Ascending aorta (tissue), 2 donors: ENCODE measurements around the gene PPP6R3. TPM values are rescaled to one million over a fixed set of nuclear protein-coding genes. Genes with fewer than 3 reads are reported as not detected.

Source experiments
- DNase-seq, 2 donors: peaks; one replicate each; pipeline ENCODE4 v3.0.0-alpha.2; 2019; ENCODE audit warnings: low spot score in 2 of 2
- H3K27ac ChIP-seq, 2 donors: fragments of 200-600 bp; sonication (generic); one replicate each; pipeline ENCODE4 v1.5.1; 2016 to 2017; ENCODE audit warnings: mild to moderate bottlenecking in 1 of 2
- H3K27me3 ChIP-seq: fragments of 200-600 bp; sonication (generic); one replicate; pipeline ENCODE4 v1.5.1; 2017
- H3K36me3 ChIP-seq, 2 donors: fragments of 200-600 bp; sonication (generic); one replicate each; pipeline ENCODE4 v1.5.1; 2016
- H3K4me1 ChIP-seq, 2 donors: fragments of 200-600 bp; sonication (generic); one replicate each; pipeline ENCODE4 v1.5.1; 2016 to 2017; ENCODE audit warnings: mild to moderate bottlenecking in 1 of 2
- H3K4me3 ChIP-seq, 2 donors: fragments of 200-600 bp; sonication (generic); one replicate each; pipeline ENCODE4 v1.5.1; 2016 to 2017; ENCODE audit warnings: mild to moderate bottlenecking in 1 of 2
- H3K9me3 ChIP-seq, 2 donors: fragments of 200-600 bp; sonication (generic); one replicate each; pipeline ENCODE4 v1.5.1; 2016
- intact Hi-C: fragments of 100-400 bp; cut with DNase I; formaldehyde crosslinking; loops from one replicate; pipeline ENCODE4 v1.15.1; 2023
- total RNA-seq: library from RNA; depleted of rRNA; stranded (reverse); fragments of >200 nt; gene quantifications from one replicate; pipeline ENCODE4 v1.1.0, GENCODE V29; 2016
- TF ChIP-seq, protein P1 (sequence below), 3 experiments: fragments of 200-600 bp in 2 of 3; fragments of 450-650 bp in 1 of 3; sonication (generic) in 2 of 3; IDR thresholded peaks; one replicate each; pipeline ENCODE4 v1.5.1; 2016 to 2019; ENCODE audit warnings: antibody characterized with exemption in 3 of 3, mild to moderate bottlenecking in 1 of 3, moderate library complexity in 1 of 3

Gene PPP6R3
- total RNA-seq, 1 donor from 2014 or later, result 94.7 TPM

DNA sequence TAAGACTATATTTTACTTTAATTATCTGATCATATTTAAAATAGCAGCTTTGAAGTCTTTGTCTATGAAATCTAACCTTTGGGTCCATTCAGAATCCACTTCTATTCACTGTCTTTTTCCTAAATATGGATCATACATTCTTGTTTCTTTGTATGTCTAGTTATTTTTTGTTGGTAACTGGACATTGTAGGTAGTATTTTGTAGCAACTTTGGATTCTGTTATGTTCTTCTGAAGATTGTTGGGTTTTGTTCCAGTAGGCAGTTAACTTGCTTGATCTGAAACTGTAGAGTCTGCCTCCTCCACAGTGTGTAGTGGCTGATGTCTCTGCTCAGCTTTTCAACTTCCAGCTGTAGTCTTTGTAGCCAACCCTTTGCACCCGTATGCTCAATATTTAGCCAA, 186.3 kb downstream of the PPP6R3 start:
- Histone ChIP-seq H3K4me3 (no peak overlapping the region), H3K27me3 (no peaks in the 10 kb centered on the region)
- intact Hi-C loops, result no loop called here

DNA sequence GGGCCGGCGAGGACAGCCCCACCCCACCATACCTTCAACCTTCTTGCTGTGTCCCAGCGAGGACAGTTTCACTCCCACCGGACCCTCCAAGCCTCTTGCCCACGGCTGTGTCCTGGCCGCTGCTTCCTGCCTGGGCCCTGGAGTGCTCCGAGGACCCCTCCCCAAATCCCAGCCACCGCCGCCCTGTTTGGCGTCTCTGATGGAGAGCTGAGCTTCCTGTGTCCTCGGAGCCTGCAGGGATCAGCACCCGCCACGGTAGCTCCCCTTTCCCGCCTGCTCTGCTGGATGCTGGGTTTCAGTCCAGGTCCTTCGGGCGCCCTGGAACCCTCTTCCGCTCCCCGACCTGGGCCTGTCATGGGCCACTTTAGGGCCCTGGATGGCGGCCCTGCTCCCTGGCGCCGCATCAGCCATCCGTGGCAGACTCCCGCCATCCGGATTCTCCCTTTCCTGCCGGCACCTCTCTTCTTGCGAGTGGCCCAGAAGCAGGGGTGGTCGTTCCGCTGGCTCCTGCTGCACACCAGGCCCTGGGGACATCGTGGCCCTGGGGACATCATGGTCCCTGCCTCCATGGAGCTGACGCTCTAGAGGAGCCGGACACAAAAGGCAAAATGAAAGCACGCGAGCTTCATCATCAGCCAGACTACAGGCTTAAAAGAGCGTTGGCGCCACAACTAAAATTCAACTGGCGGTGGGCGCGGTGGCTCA, 189.5 kb downstream of the PPP6R3 start:
- intact Hi-C loops, result no loop called here
- DNase-seq, result no peak
- Histone ChIP-seq H3K9me3 (peaks cover 0 to 16% of the 10 kb centered on the region in 2 donors), H3K27ac (no peak overlapping the region), H3K27me3 (no peaks in the 10 kb centered on the region), H3K4me1 (no peaks in the 10 kb centered on the region), H3K36me3 (no peaks in the 10 kb centered on the region), H3K4me3 (no peak overlapping the region)
- TF ChIP-seq, protein P1, sequence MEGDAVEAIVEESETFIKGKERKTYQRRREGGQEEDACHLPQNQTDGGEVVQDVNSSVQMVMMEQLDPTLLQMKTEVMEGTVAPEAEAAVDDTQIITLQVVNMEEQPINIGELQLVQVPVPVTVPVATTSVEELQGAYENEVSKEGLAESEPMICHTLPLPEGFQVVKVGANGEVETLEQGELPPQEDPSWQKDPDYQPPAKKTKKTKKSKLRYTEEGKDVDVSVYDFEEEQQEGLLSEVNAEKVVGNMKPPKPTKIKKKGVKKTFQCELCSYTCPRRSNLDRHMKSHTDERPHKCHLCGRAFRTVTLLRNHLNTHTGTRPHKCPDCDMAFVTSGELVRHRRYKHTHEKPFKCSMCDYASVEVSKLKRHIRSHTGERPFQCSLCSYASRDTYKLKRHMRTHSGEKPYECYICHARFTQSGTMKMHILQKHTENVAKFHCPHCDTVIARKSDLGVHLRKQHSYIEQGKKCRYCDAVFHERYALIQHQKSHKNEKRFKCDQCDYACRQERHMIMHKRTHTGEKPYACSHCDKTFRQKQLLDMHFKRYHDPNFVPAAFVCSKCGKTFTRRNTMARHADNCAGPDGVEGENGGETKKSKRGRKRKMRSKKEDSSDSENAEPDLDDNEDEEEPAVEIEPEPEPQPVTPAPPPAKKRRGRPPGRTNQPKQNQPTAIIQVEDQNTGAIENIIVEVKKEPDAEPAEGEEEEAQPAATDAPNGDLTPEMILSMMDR (IDR thresholded peaks at IDR 0.05), result no peak

More for the DNA sequence above, 186.3 kb downstream of the PPP6R3 start:
- DNase-seq, result no peak
- no peak overlapping the region for H3K27ac ChIP-seq
- TF ChIP-seq, protein P1 (IDR thresholded peaks at IDR 0.05), result no peak
- peaks cover 0 to 16% of the 10 kb centered on the region in 2 donors for H3K9me3 ChIP-seq
- no peaks in the 10 kb centered on the region for H3K4me1 ChIP-seq
- no peaks in the 10 kb centered on the region for H3K36me3 ChIP-seq

DNA sequence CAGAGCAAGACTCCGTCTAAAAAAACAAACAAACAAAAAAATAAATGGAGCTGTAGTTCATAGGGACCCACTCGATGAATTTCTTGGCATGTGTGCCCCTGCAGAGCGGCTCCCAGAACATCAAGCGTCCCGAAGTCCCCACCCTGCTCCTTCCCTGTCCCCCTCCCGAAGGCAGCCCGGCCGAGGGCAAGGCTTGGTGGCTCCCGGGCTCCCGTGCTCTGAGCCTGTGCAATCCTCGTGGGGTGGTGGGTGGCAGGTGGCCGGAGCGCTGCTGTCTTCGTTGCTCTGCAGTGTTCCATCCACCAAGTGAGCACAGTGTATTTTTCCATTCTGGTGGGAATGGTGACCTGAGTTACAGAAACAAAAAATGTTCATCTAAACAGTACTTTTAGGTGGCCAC, 190.2 kb downstream of the PPP6R3 start:
- intact Hi-C loops, result no loop called here
- no peaks in the 10 kb centered on the region for H3K27me3 ChIP-seq
- TF ChIP-seq, protein P1 (IDR thresholded peaks at IDR 0.05), result no peak
- no peaks in the 10 kb centered on the region for H3K36me3 ChIP-seq
- no peaks in the 10 kb centered on the region for H3K4me1 ChIP-seq
- no peak overlapping the region for H3K27ac ChIP-seq
- peaks cover 0 to 16% of the 10 kb centered on the region in 2 donors for H3K9me3 ChIP-seq
- no peak overlapping the region for H3K4me3 ChIP-seq
- DNase-seq, result no peak

DNA sequence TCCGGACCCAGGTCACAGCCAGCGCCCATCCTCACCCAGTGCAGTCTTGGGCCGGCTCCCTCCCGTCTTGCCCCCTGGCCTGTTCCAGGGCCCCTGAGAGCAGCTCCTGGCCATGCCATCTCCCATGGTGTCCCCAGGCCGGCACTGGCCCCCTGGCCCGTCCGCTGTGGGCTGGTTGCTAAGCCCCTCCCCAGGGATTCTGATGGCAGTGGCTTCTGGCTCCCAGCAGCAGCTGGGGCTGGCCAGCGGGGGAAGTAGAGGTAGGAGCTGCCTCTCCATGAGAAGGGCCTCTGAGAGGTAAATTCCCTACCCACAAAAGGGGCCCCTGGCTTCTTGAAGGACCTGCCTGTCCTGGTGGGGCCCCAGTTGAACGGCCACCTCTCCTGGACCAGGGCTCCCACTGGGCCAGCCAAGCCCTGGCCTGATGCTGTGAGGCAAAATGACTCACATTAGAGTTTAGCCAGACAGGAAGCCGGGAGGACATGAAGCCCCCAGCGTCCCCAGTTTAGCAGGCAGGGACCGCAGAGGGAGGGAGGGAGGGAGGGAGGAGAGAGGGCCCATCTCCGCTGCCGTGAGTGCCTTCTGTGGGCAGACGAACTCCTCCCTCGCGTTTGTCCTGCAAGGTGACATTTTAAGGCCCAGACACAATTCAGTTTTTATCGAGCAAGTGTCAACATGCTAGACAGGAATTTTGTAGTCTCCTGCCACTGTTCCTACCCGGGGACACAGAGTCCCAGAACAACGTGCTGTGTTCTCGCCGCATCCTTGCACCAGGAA, 190.8 kb downstream of the PPP6R3 start:
- Histone ChIP-seq H3K27me3 (no peaks in the 10 kb centered on the region), H3K27ac (no peak overlapping the region), H3K9me3 (peaks cover 0 to 13% of the 10 kb centered on the region in 2 donors), H3K4me3 (no peak overlapping the region), H3K4me1 (no peaks in the 10 kb centered on the region), H3K36me3 (no peaks in the 10 kb centered on the region)
- intact Hi-C loops, result no loop called here
- TF ChIP-seq, protein P1 (IDR thresholded peaks at IDR 0.05), result no peak
- no peak for DNase-seq

DNA sequence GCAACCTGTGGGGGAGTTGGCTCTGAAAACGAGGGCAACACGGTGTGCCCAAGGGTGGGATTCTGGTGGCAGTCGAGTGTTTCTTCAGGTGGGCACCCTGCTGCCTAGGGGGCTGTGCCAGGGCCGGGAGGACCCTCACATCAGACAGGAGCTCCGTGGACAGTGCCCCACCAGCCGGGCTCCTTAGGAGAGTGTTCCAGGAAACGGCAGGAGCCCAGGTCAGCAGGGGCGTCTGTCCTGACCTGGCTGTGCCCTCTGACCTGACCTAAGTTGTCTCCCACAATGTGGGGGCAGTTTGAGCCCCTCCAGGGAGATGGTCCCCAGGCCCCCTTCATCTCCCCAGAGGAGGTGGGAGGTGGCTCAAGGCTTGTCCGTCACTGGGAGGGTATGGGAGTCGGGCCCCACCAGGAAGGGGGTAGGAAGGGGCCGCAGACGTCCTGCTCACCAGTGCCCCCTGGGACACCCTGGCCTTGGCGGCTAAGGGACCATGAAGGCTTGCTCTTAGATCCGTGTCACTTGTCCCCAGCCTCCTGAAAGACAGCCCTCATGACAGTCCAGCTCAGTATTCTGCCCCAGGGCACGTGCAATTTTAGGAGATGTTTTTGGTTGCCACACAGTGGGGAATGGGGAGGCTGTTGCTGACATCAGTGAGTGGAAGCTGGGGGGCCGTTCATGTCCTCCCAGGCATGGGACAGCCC, 191.6 kb downstream of the PPP6R3 start:
- intact Hi-C loops, result no loop called here

More for the DNA sequence above, 191.6 kb downstream of the PPP6R3 start:
- no peaks in the 10 kb centered on the region for H3K27me3 ChIP-seq
- TF ChIP-seq, protein P1 (IDR thresholded peaks at IDR 0.05), result no peak
- no peaks in the 10 kb centered on the region for H3K4me1 ChIP-seq
- peaks cover 0 to 5% of the 10 kb centered on the region in 2 donors for H3K9me3 ChIP-seq
- no peak overlapping the region for H3K4me3 ChIP-seq
- H3K36me3 ChIP-seq, result no peaks in the 10 kb centered on the region
- DNase-seq, result no peak
- H3K27ac ChIP-seq, result no peak overlapping the region
